Left ventricle myocardium inferior (tissue), 1 donor: Measurements from ENCODE around the gene NABP1. TPM values are rescaled to one million over a fixed set of nuclear protein-coding genes. Genes with fewer than 3 reads are reported as not detected.

Experiments
- DNase-seq: peaks from one replicate; pipeline ENCODE4 v3.0.0-alpha.2; 2020
- H3K27ac ChIP-seq: fragments of 200-600 bp; replicated peaks from 2 replicates; pipeline ENCODE4 v1.8.0; 2021
- H3K27me3 ChIP-seq: fragments of 200-600 bp; 2 replicates; pipeline ENCODE4 v1.8.0; 2021; ENCODE audit warnings: low read depth
- H3K36me3 ChIP-seq: fragments of 200-600 bp; 2 replicates; pipeline ENCODE4 v1.8.0; 2021
- H3K4me1 ChIP-seq: fragments of 200-600 bp; 2 replicates; pipeline ENCODE4 v1.8.0; 2021
- H3K4me3 ChIP-seq: fragments of 200-600 bp; 2 replicates; pipeline ENCODE4 v1.8.0; 2021; ENCODE audit warnings: mild to moderate bottlenecking, moderate library complexity
- H3K9me3 ChIP-seq: fragments of 200-600 bp; replicated peaks from 2 replicates; pipeline ENCODE4 v1.8.0; 2021
- intact Hi-C: fragments of 100-400 bp; cut with micrococcal nuclease; formaldehyde crosslinking; loops from one replicate; pipeline ENCODE4 v1.11.0; 2022
- total RNA-seq: library from RNA; stranded (reverse); fragmentation: NEBNext Ultra II Directional; extraction: Animal tissue kit (Norgen Biotek cat#: 25700); gene quantifications from one replicate; pipeline ENCODE4 v1.2.1, GENCODE V29; 2021
- TF ChIP-seq, protein P1 (sequence below): fragments of 200-600 bp; IDR thresholded peaks from 2 replicates; pipeline ENCODE4 v1.8.0; 2021; ENCODE audit warnings: antibody characterized with exemption, mild to moderate bottlenecking, borderline replicate concordance
- donor health status: DM: no; HTN: yes; CAD: no; lungs with severe emphysema.

Gene NABP1
- total RNA-seq, 1 donor from 2014 or later = 3.3 TPM

DNA sequence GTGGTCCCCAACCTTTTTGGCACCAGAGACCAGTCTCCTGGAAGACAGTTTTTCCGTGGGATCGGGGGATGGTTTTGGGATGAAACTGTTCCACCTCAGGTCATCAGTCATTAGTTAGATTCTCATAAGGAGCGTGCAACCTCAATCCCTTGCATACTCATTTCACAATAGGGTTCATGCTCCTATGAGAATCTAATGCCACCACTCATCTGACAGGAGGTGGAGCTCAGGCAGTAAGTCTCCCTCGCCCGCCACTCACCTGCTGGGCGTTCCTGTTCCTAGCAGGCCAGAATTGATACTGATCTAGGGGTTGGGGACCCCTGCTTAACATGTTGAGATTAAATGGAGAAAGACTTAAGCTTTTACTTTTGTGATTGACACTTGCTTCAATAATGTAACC is 9.9 kb downstream of the NABP1 start:
- DNase-seq = no peak
- Histone ChIP-seq H3K9me3 (no peaks in the 10 kb centered on the region), H3K4me1 (peaks cover 7% of the 10 kb centered on the region), H3K4me3 (no peak overlapping the region), H3K27me3 (peaks cover 14% of the 10 kb centered on the region), H3K36me3 (peaks cover 13% of the 10 kb centered on the region), H3K27ac (no peak overlapping the region)
- TF ChIP-seq, protein P1, sequence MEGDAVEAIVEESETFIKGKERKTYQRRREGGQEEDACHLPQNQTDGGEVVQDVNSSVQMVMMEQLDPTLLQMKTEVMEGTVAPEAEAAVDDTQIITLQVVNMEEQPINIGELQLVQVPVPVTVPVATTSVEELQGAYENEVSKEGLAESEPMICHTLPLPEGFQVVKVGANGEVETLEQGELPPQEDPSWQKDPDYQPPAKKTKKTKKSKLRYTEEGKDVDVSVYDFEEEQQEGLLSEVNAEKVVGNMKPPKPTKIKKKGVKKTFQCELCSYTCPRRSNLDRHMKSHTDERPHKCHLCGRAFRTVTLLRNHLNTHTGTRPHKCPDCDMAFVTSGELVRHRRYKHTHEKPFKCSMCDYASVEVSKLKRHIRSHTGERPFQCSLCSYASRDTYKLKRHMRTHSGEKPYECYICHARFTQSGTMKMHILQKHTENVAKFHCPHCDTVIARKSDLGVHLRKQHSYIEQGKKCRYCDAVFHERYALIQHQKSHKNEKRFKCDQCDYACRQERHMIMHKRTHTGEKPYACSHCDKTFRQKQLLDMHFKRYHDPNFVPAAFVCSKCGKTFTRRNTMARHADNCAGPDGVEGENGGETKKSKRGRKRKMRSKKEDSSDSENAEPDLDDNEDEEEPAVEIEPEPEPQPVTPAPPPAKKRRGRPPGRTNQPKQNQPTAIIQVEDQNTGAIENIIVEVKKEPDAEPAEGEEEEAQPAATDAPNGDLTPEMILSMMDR = no peak
- intact Hi-C loops = no loop called here

DNA sequence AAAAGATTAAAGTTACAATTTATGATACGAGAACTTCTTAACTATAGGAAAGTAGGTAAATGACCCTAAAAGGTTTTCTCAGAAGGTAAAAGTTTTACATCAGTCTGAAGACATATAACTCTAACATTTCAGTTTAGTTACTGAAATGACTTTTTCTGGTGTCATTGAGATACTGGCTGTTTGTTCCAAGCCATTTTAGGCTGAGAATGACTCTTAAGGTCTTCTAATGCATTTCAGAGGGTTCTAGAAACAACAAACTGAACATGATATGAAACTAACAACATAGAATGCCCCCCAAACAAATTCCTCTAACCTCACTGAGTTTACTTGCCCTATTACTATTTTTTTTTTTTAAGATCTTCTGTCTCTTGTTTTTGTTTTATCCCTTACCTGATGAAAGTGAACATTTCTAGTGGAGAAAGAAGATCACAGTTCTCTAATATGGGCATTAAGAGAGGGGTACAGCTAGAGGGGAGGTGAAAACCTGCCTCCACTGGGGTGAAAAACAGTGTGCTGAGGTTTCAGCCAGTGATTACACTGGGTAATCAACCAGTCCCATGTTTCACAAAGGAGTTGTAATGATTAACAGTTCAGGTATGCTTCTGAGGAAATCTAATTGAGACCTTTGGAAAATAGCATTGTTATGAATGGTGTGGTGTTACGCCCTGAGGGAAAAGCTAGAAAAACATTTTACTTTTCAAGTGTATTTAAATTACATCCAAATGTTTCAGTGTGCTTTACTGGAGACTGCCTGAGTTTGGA is 11.2 kb downstream of the NABP1 start:
- no peak for DNase-seq
- Histone ChIP-seq H3K27me3 (peaks cover 26% of the 10 kb centered on the region), H3K27ac (no peak overlapping the region), H3K36me3 (peaks cover 13% of the 10 kb centered on the region), H3K9me3 (no peaks in the 10 kb centered on the region), H3K4me3 (no peak overlapping the region), H3K4me1 (peaks cover 7% of the 10 kb centered on the region)
- intact Hi-C loops = no loop called here
- TF ChIP-seq, protein P1 = no peak

DNA sequence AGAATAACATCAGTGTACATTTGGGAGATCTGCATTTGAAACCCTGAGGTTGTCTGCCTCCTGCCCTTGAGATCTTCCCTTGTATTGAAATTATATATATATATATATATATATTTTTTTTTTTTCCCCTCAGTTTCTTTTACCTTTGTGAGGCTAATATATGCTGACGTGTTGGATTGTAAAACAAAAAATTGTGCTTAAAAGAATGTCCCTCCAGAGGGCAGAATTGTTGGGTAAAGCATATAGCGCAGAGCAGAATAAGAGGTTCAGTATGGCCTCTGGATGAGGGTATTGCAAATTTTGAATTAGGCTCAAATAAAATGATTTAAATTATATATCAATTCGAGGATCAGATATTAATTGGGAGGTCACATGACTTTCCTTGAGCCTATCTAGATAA is 12.4 kb downstream of the NABP1 start:
- Histone ChIP-seq H3K4me3 (no peak overlapping the region), H3K4me1 (peaks cover 7% of the 10 kb centered on the region), H3K27me3 (peaks cover 26% of the 10 kb centered on the region), H3K9me3 (no peaks in the 10 kb centered on the region), H3K36me3 (peaks cover 5% of the 10 kb centered on the region), H3K27ac (no peak overlapping the region)
- DNase-seq = no peak
- intact Hi-C loops = loop anchor here (5.0 kb wide), 1 partner anchor 123 kb away; no protein-coding TSS in a partner anchor
- TF ChIP-seq, protein P1 = no peak

DNA sequence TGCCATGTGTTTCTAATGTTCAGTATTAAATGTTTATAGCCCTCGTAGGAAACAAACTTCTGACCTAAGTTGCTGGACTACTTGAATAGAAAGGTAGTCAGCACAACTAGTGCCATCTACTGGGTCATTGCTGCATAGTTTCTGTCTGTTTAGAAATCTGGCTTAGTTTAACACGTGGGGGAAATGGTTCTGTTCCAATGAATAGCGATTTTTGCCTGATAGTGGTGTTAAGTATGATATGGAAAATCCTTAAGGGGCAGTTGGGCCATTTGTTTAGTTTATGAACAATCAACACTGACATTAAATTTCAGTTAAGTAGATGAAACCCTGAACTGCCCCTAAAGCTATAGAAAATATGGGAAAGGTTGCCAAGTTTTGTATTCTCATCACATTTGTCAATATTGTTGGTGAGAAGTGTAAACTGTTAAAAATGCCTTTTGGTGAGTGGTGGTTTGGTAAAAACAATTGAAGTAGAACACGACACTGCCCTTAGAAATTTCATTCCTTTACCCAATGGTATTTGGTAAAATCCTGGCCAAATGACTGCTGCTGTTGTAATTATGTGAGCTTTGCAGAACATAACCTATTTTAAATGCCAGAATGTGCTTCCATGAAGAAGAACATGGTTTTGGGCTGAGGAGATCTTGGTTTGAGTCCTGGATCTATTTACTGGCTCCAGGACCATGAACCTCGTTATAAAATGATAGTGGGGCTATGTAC is 13.2 kb downstream of the NABP1 start:
- Histone ChIP-seq H3K4me3 (no peak overlapping the region), H3K4me1 (peaks cover 13% of the 10 kb centered on the region), H3K36me3 (no peaks in the 10 kb centered on the region), H3K9me3 (no peaks in the 10 kb centered on the region), H3K27ac (no peak overlapping the region), H3K27me3 (peaks cover 26% of the 10 kb centered on the region)
- intact Hi-C loops = loop anchor here (5.0 kb wide), 1 partner anchor 124 kb away; no protein-coding TSS in a partner anchor
- no peak for DNase-seq
- TF ChIP-seq, protein P1 = peak; percentile 81

DNA sequence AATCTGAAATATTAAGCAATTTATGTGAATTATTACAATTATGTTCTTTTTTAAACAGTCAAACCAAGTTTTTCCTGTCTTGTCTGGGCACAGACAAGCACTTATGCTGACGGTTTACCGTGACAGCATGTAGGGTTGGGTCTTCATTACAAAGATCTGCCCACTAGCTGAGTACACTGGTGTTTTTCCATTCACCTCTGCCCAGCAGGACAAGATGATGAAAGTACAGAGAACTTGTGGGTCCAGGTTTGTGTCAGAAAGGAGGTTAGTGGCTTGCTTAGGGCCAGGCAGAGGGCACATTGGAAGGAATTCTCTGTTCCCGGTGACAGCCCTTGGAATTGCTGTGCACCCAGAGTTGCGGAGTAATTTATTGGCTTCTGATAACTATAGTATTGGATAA is 14.0 kb downstream of the NABP1 start:
- no peaks in the 10 kb centered on the region for H3K36me3 ChIP-seq
- H3K4me1 ChIP-seq = peaks cover 16% of the 10 kb centered on the region
- no peak overlapping the region for H3K27ac ChIP-seq
- H3K9me3 ChIP-seq = no peaks in the 10 kb centered on the region
- DNase-seq = no peak
- intact Hi-C loops = loop anchor here (5.0 kb wide), 1 partner anchor 125 kb away; no protein-coding TSS in a partner anchor
- H3K27me3 ChIP-seq = peaks cover 26% of the 10 kb centered on the region
- TF ChIP-seq, protein P1 = no peak
- no peak overlapping the region for H3K4me3 ChIP-seq
